Dendritic cell treated with granulocyte-macrophage colony-stimulating factor and Interleukin-4, amounts not matched to agents 40 ng/mL and 50 ng/mL, for 4 days (primary cell): ENCODE measurements around the gene CHRNG.

Source experiments
- H3K27ac Mint-ChIP-seq: one replicate; pipeline ENCODE4 v1.8.0; 2022; ENCODE audit warnings: mild to moderate bottlenecking, mixed read lengths
- H3K27me3 Mint-ChIP-seq: one replicate; pipeline ENCODE4 v1.8.0; 2022; ENCODE audit warnings: mild to moderate bottlenecking, mixed read lengths
- H3K36me3 Mint-ChIP-seq: one replicate; pipeline ENCODE4 v1.8.0; 2022; ENCODE audit warnings: low read depth, mixed read lengths
- H3K4me1 Mint-ChIP-seq: one replicate; pipeline ENCODE4 v1.8.0; 2022; ENCODE audit warnings: low read depth, mixed read lengths
- H3K4me3 Mint-ChIP-seq: one replicate; pipeline ENCODE4 v1.8.0; 2022; ENCODE audit warnings: mild to moderate bottlenecking, moderate library complexity, mixed read lengths
- H3K9me3 Mint-ChIP-seq: one replicate; pipeline ENCODE4 v1.8.0; 2022; ENCODE audit warnings: mixed read lengths
- intact Hi-C: fragments of 100-400 bp; cut with micrococcal nuclease; formaldehyde crosslinking; loops from one replicate; pipeline ENCODE4 v1.15.0; 2022

CHRNG gene

DNA sequence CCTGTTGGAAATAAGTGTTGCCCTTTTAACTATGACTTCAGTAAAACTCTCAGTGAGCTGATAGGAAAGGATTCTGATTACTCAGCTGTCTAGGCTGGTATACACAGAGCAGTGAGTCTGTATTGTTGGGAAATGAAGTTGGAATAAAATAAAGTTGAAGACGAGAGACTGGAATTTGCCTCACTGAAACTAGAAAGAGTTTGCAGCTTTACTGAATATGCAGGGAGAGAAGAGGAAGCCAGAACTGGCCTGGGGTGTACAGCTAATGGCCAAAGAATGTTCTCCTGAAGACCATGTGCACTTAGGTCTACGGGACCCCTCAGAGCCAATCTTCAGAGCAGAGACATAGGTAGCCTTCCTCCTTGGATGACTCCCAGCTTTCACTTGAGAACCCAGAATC lies 37.5 kb downstream of the CHRNG start:
- Mint-ChIP-seq H3K4me3 (no peak overlapping the region), H3K4me1 (no peaks in the 10 kb centered on the region), H3K27me3 (no peaks in the 10 kb centered on the region), H3K27ac (no peak overlapping the region), H3K9me3 (no peaks in the 10 kb centered on the region), H3K36me3 (peaks cover 97% of the 10 kb centered on the region)
- intact Hi-C loops = no loop called here

- Mint-ChIP-seq H3K4me1 (no peaks in the 10 kb centered on the region), H3K27me3 (no peaks in the 10 kb centered on the region), H3K9me3 (no peaks in the 10 kb centered on the region), H3K27ac (no peak overlapping the region), H3K36me3 (peaks cover 97% of the 10 kb centered on the region), H3K4me3 (no peak overlapping the region)
- intact Hi-C loops = no loop called here
These were observed 38.3 kb downstream of the CHRNG start for GRCh38 chr2:232577841-232578240.

DNA sequence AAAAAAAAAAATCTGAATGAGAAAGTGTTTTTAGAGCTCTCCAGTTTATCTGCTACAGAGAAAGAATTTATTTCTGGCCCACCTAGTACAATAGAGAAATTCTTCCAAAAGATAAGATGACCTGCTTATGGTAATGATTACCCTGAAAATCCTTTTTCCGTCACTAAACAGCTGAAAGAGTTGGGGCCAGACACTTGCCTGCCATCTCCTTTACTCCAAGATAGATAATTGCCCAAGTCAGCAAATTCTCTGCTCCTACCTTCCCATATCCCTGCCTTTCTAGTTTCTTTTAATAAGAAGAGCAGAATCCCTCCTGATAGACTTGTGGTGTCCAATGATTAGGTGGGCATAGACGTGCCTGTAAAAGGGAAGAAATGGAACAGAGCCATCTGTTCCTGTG lies 39.1 kb downstream of the CHRNG start:
- intact Hi-C loops = no loop called here
- no peaks in the 10 kb centered on the region for H3K9me3 Mint-ChIP-seq
- H3K4me3 Mint-ChIP-seq = no peak overlapping the region
- H3K27me3 Mint-ChIP-seq = no peaks in the 10 kb centered on the region
- no peaks in the 10 kb centered on the region for H3K4me1 Mint-ChIP-seq
- no peak overlapping the region for H3K27ac Mint-ChIP-seq
- peaks cover 96% of the 10 kb centered on the region for H3K36me3 Mint-ChIP-seq

DNA sequence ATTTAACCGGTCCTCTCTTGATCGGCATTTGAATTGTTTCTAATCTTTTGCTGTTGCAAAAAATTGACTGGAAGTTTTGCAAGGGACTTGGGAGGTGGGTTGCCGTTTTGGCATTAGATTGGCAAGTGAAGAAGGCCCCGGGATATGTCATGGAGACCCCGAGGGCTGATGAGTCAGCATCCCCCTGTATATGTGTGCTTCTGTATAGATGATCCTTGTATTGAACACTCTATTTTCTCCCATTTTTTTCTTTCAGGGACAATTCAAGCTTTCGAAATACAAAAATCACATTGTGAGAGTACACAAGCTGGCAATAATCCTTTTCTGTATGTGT lies 41.1 kb downstream of the CHRNG start:
- intact Hi-C loops = no loop called here
- Mint-ChIP-seq H3K27ac (no peak overlapping the region), H3K27me3 (no peaks in the 10 kb centered on the region), H3K9me3 (no peaks in the 10 kb centered on the region), H3K4me3 (no peak overlapping the region), H3K36me3 (peaks cover 89% of the 10 kb centered on the region), H3K4me1 (peaks cover 6% of the 10 kb centered on the region)

GRCh38 chr2:232581725-232582124 lies 42.2 kb downstream of the CHRNG start:
- intact Hi-C loops = no loop called here
- no peaks in the 10 kb centered on the region for H3K9me3 Mint-ChIP-seq
- H3K4me1 Mint-ChIP-seq = peaks cover 17% of the 10 kb centered on the region
- H3K4me3 Mint-ChIP-seq = no peak overlapping the region
- H3K27me3 Mint-ChIP-seq = no peaks in the 10 kb centered on the region
- H3K36me3 Mint-ChIP-seq = peaks cover 78% of the 10 kb centered on the region
- H3K27ac Mint-ChIP-seq = no peak overlapping the region

- intact Hi-C loops = no loop called here
- Mint-ChIP-seq H3K4me3 (no peak overlapping the region), H3K27ac (no peak overlapping the region), H3K27me3 (peaks cover 6% of the 10 kb centered on the region), H3K9me3 (no peaks in the 10 kb centered on the region), H3K36me3 (peaks cover 53% of the 10 kb centered on the region), H3K4me1 (peaks cover 38% of the 10 kb centered on the region)
These were observed 44.7 kb downstream of the CHRNG start for GRCh38 chr2:232584238-232584637.

- Mint-ChIP-seq H3K27me3 (peaks cover 8% of the 10 kb centered on the region), H3K9me3 (no peaks in the 10 kb centered on the region), H3K36me3 (peaks cover 28% of the 10 kb centered on the region), H3K27ac (peak overlapping the region; percentile 77), H3K4me3 (no peak overlapping the region), H3K4me1 (peaks cover 38% of the 10 kb centered on the region)
- intact Hi-C loops = no loop called here
These were observed 47.5 kb downstream of the CHRNG start for GRCh38 chr2:232586943-232587505.

DNA sequence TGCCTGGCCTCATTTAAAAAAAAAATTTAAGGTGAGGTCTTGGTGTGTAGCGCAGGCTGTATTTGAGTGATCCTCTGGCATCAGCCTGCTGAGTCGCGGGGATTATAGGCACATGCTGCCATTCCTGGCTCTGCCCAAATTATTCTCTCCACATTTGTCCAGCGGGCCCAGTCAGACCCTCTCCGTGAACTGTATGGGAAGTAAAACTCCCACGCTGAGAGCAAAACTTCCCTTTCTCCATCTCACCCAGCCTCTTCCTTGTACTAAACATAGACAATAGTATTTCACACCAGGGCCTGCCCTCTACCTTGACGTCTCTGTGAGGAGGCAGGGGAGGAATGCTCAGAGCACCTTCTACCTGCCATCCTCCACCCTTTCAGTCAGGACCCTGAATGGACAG lies 48.0 kb downstream of the CHRNG start:
- H3K4me1 Mint-ChIP-seq = peaks cover 38% of the 10 kb centered on the region
- intact Hi-C loops = no loop called here
- H3K36me3 Mint-ChIP-seq = peaks cover 23% of the 10 kb centered on the region
- H3K27ac Mint-ChIP-seq = peak overlapping the region; percentile 77
- H3K27me3 Mint-ChIP-seq = peaks cover 8% of the 10 kb centered on the region
- peak overlapping the region; percentile 6 for H3K4me3 Mint-ChIP-seq
- no peaks in the 10 kb centered on the region for H3K9me3 Mint-ChIP-seq

GRCh38 chr2:232588031-232588430 lies 48.5 kb downstream of the CHRNG start:
- Mint-ChIP-seq H3K27ac (peak overlapping the region; percentile 77), H3K4me3 (no peak overlapping the region), H3K4me1 (peaks cover 38% of the 10 kb centered on the region), H3K27me3 (peaks cover 8% of the 10 kb centered on the region), H3K9me3 (no peaks in the 10 kb centered on the region), H3K36me3 (peaks cover 18% of the 10 kb centered on the region)
- intact Hi-C loops = no loop called here

DNA sequence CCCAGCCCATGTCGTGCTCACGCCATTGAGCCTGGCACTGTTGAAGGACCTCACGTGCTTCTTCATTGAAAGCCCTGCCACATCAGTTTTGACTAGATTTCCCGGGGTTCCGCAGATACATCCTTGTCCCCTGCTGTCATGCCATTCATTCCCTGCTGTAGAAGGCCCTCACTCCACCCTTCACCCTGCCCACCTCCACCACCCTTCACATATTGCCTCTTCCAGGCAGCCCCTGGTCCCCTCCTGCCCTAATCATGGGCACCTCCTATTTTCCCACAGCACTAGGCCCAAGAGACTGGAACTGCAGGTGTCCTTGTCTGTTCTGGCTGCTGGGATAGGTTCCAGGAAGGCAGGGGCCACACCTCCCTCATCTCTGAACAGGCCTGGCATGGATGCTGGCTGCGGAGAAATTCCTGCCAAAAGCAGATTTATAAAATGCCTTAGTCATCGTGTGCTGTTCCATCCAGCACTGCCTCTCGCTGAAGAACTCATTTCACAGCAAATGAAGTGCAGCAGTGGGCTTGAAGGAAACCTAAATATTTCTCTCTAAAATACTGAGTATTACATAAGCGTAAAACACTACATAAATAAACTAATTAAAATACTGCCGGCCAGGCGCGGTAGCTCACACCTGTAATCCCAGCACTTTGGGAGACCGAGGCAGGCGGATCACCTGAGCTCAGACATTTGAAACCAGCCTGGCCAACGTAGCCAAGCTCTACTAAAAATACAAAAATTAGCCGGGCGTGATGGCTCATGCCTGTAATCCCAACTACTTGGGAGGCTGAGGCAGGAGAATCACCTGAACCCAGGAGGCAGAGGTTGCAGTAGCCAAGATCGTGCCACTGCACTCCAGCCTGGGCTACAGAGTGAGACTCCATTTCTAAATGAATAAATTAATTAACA lies 49.4 kb downstream of the CHRNG start:
- Mint-ChIP-seq H3K36me3 (peaks cover 10% of the 10 kb centered on the region), H3K27me3 (peaks cover 8% of the 10 kb centered on the region), H3K4me3 (no peak overlapping the region), H3K27ac (no peak overlapping the region), H3K9me3 (no peaks in the 10 kb centered on the region), H3K4me1 (peaks cover 38% of the 10 kb centered on the region)
- intact Hi-C loops = no loop called here

DNA sequence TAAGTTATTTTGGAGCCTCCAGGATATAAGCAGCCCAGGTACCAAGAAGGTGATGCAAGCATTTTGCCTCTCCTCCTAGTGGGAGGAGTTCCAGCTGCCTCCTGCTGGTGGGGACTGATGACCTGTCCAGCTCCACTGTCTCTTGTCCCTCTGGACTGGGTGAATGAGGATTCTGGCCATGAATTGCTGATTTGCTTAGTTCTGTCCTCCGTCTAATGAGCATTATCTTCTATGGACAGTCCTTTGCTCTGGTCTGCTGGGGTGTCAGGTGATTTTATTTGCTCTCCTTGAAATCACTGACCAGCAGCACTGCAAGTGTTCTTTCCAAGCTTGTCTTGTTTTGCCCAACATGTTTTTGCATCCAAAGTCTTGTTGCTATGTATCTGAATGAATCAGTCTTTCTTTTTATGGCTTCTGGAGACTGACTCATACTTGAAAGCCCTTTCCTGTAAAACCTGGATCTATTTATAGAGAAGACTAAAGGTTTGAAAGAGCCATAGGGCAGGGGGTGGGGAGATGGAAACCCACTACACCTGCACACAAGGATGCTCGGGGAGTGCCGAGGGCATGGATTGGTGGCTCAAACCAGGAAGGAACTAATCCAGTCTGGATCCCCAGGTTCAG lies 53.4 kb downstream of the CHRNG start:
- Mint-ChIP-seq H3K4me3 (no peak overlapping the region), H3K9me3 (no peaks in the 10 kb centered on the region), H3K4me1 (peaks cover 12% of the 10 kb centered on the region), H3K27ac (no peak overlapping the region), H3K27me3 (peaks cover 8% of the 10 kb centered on the region), H3K36me3 (no peaks in the 10 kb centered on the region)
- intact Hi-C loops = no loop called here

- H3K4me1 Mint-ChIP-seq = peaks cover under 1% of the 10 kb centered on the region
- intact Hi-C loops = no loop called here
- peaks cover 1% of the 10 kb centered on the region for H3K27me3 Mint-ChIP-seq
- no peaks in the 10 kb centered on the region for H3K36me3 Mint-ChIP-seq
- no peak overlapping the region for H3K4me3 Mint-ChIP-seq
- H3K9me3 Mint-ChIP-seq = no peaks in the 10 kb centered on the region
- no peak overlapping the region for H3K27ac Mint-ChIP-seq
These were observed 54.5 kb downstream of the CHRNG start for GRCh38 chr2:232593982-232594381.
